ENCODE measurements around the gene AKT3.

Gene AKT3

DNA sequence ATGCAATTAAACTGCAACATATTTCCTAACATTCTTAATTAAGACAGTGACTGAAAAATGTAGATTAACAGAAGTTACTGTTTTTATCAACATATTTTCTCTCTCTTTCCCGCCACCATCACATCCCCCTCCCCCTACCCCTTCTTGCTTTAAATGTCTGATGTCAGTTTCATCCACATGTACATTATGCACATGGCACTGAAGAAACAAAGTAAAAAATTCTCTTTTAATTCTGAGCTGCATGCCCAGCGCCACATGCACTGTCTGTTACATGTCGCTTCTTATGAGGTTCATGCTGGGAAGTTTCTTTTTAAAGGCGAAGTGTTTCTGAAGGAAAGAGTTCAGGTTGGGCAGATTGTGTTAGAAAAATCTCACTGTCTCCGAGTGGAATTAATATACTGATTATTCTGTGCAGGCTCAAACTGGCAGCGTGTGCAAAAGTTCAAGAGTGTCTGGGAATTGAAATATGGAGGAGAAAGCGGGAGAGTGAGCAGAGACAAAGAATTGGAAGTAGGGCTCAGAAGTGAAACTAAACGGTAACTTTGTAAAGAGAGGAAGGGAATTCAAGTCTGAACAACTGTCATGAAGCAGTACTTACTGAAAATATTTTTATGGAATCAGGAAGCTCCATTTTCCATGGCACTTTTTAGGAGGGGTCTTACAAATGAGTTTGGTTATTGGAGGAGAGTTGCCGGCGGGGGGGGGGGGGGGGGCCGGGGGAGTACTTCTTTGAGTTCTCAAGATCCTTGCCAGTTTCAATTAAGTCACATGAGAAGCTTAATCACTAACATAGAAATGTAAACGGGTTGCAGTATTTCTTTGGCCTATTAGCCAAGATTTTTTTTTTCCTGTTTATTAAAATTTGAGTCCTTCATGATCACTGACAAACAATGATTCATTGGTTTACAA is 376.6 kb downstream of the AKT3 start:
- TF ChIP-seq REST (IDR thresholded peaks at IDR 0.05; ENCODE audit: low read depth) (no peak), USF1 (IDR thresholded peaks at IDR 0.05) (no peak), NFIC (IDR thresholded peaks at IDR 0.05) (no peak), EP300 (IDR thresholded peaks at IDR 0.05; ENCODE audit: borderline replicate concordance) (no peak), ZBTB7A (IDR thresholded peaks at IDR 0.05; ENCODE audit: low read depth) (no peak), CEBPB (IDR thresholded peaks at IDR 0.05) (no peak), TEAD4 (IDR thresholded peaks at IDR 0.05) (no peak), RAD21 (IDR thresholded peaks at IDR 0.05; ENCODE audit: low read depth) (no peak), FOXM1 (IDR thresholded peaks at IDR 0.05; ENCODE audit: borderline replicate concordance, low read depth) (no peak), TAF1 (IDR thresholded peaks at IDR 0.05; ENCODE audit: low read depth) (no peak), EGR1 (IDR thresholded peaks at IDR 0.05) (no peak), YY1 (IDR thresholded peaks at IDR 0.05; ENCODE audit: low read depth) (no peak)
- TF ChIP-seq, protein P1, sequence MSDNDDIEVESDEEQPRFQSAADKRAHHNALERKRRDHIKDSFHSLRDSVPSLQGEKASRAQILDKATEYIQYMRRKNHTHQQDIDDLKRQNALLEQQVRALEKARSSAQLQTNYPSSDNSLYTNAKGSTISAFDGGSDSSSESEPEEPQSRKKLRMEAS (IDR thresholded peaks at IDR 0.05) = no peak

DNA sequence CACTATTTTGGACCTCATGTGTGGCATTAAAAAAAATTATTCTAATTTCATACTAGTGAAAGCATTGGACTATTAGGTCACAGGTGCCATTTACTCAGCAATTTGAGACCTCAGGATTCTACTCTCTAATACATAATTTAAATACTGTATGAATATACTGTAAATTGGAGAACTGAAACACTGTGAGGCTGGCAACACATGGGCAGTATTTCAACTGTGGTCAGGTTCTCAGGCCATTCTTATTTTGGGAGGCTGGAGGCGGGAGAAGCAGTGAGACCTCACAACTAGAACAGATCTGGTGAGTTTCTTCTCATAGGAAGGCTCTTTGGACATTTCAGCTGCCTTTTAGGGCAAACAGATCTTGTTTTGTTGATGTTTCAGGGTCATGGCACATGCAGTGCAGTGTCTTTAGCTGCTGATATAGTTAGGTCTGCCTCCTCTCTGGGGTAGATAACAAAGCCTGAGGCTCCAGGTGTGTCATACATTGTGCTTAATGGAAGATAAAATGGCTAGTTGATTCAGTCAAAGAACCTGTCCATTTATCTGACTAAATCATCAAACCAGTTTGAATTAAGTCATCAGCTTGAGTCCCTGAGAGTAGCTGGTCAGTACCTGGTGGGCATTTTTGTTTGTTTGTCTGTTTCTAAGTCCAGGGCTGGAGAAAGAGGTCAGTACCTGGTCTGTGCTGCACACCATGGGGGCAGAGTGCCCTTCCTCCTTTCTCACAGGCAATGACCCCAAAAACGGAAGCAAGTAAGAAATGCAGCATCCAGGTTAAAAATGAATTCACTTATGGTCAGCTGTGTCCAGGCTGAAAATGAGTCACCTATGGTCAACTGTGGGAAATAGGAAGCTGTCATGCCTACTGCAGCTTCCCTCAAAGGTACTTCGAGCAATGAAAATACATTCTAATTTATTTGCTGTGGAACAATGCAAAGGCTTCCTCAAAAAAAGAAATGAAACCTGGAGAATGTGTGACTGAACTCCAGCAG is 378.0 kb downstream of the AKT3 start:
- no peak for TF ChIP-seq FOXM1 (IDR thresholded peaks at IDR 0.05; ENCODE audit: borderline replicate concordance, low read depth)
- TF ChIP-seq CEBPB (IDR thresholded peaks at IDR 0.05) = no peak
- no peak for TF ChIP-seq EP300 (IDR thresholded peaks at IDR 0.05; ENCODE audit: borderline replicate concordance)
- no peak for TF ChIP-seq NFIC (IDR thresholded peaks at IDR 0.05)
- TF ChIP-seq EGR1 (IDR thresholded peaks at IDR 0.05) = no peak
- TF ChIP-seq TCF12 (IDR thresholded peaks at IDR 0.05; ENCODE audit: low read depth) = no peak
- no peak for TF ChIP-seq ZBTB7A (IDR thresholded peaks at IDR 0.05; ENCODE audit: low read depth)
- no peak for TF ChIP-seq REST (IDR thresholded peaks at IDR 0.05; ENCODE audit: low read depth)
- no peak for TF ChIP-seq TAF1 (IDR thresholded peaks at IDR 0.05; ENCODE audit: low read depth)
- TF ChIP-seq YY1 (IDR thresholded peaks at IDR 0.05; ENCODE audit: low read depth) = no peak
- TF ChIP-seq RAD21 (IDR thresholded peaks at IDR 0.05; ENCODE audit: low read depth) = no peak
- no peak for TF ChIP-seq TEAD4 (IDR thresholded peaks at IDR 0.05)
- TF ChIP-seq USF1 (IDR thresholded peaks at IDR 0.05) = no peak
- no peak for TF ChIP-seq CREB1 (IDR thresholded peaks at IDR 0.05; ENCODE audit: low read depth)
- TF ChIP-seq, protein P1 (IDR thresholded peaks at IDR 0.05) = no peak

GRCh38 chr1:243471026-243471685 is 378.9 kb downstream of the AKT3 start:
- TF ChIP-seq ZBTB7A (IDR thresholded peaks at IDR 0.05; ENCODE audit: low read depth) (no peak), USF1 (IDR thresholded peaks at IDR 0.05) (no peak), FOXM1 (IDR thresholded peaks at IDR 0.05; ENCODE audit: borderline replicate concordance, low read depth) (no peak), NFIC (IDR thresholded peaks at IDR 0.05) (no peak), YY1 (IDR thresholded peaks at IDR 0.05; ENCODE audit: low read depth) (no peak), TCF12 (IDR thresholded peaks at IDR 0.05; ENCODE audit: low read depth) (no peak), EP300 (IDR thresholded peaks at IDR 0.05; ENCODE audit: borderline replicate concordance) (no peak), CREB1 (IDR thresholded peaks at IDR 0.05; ENCODE audit: low read depth) (no peak), TEAD4 (IDR thresholded peaks at IDR 0.05) (no peak)
- TF ChIP-seq, protein P1 (IDR thresholded peaks at IDR 0.05) = no peak
